HEK293 (cell line): Measurements from ENCODE around the gene PPM1F.

Source experiments
- BCL11A ChIP-seq: fragments of 450-650 bp; formaldehyde crosslinking; IDR thresholded peaks from 2 replicates; pipeline ENCODE4 v1.5.1; 2016; ENCODE audit warnings: low read depth, missing biosample characterization, missing genetic modification characterization
- EGR2 ChIP-seq: fragments of 450-650 bp; formaldehyde crosslinking; IDR thresholded peaks from 2 replicates; pipeline ENCODE4 v1.5.1; 2016; ENCODE audit warnings: low read depth, missing biosample characterization, missing genetic modification characterization
- ZBTB1 ChIP-seq: fragments of 450-650 bp; formaldehyde crosslinking; IDR thresholded peaks from 2 replicates; pipeline ENCODE4 v1.5.1; 2016; ENCODE audit warnings: missing biosample characterization, missing genetic modification characterization
- ZNF114 ChIP-seq: fragments of 450-650 bp; formaldehyde crosslinking; IDR thresholded peaks from 2 replicates; pipeline ENCODE4 v1.5.0; 2017; ENCODE audit warnings: missing biosample characterization, missing genetic modification characterization
- ZNF211 ChIP-seq: fragments of 450-650 bp; formaldehyde crosslinking; IDR thresholded peaks from 2 replicates; pipeline ENCODE4 v1.5.1; 2016; ENCODE audit warnings: low read depth, missing biosample characterization, missing genetic modification characterization
- ZNF404 ChIP-seq: fragments of 450-650 bp; formaldehyde crosslinking; IDR thresholded peaks from 2 replicates; pipeline ENCODE4 v1.5.1; 2017; ENCODE audit warnings: missing biosample characterization, missing genetic modification characterization
- TF ChIP-seq, protein P1 (sequence below): fragments of 450-650 bp; formaldehyde crosslinking; IDR thresholded peaks from 2 replicates; pipeline ENCODE4 v1.5.1; 2016; ENCODE audit warnings: missing biosample characterization, missing genetic modification characterization, low read depth
- TF ChIP-seq, protein P2 (sequence below): fragments of 450-650 bp; formaldehyde crosslinking; IDR thresholded peaks from 2 replicates; pipeline ENCODE4 v1.5.1; 2016; ENCODE audit warnings: missing biosample characterization, missing genetic modification characterization
- TF ChIP-seq, protein P3 (sequence below): sonication (generic); formaldehyde crosslinking; IDR thresholded peaks from 2 replicates; pipeline ENCODE4 v1.8.1; 2022; ENCODE audit warnings: mild to moderate bottlenecking, moderate library complexity, missing genetic modification reagents
- TF ChIP-seq, protein P4 (sequence below): fragments of 450-650 bp; formaldehyde crosslinking; IDR thresholded peaks from 2 replicates; pipeline ENCODE4 v1.5.1; 2016; ENCODE audit warnings: missing biosample characterization, missing genetic modification characterization
- TF ChIP-seq, protein P5 (sequence below): fragments of 450-650 bp; formaldehyde crosslinking; IDR thresholded peaks from 2 replicates; pipeline ENCODE4 v1.5.1; 2016; ENCODE audit warnings: missing biosample characterization, missing genetic modification characterization
- TF ChIP-seq, protein P6 (sequence below): fragments of 450-650 bp; formaldehyde crosslinking; IDR thresholded peaks from 2 replicates; pipeline ENCODE4 v1.5.1; 2016; ENCODE audit warnings: missing biosample characterization, missing genetic modification characterization

DNA sequence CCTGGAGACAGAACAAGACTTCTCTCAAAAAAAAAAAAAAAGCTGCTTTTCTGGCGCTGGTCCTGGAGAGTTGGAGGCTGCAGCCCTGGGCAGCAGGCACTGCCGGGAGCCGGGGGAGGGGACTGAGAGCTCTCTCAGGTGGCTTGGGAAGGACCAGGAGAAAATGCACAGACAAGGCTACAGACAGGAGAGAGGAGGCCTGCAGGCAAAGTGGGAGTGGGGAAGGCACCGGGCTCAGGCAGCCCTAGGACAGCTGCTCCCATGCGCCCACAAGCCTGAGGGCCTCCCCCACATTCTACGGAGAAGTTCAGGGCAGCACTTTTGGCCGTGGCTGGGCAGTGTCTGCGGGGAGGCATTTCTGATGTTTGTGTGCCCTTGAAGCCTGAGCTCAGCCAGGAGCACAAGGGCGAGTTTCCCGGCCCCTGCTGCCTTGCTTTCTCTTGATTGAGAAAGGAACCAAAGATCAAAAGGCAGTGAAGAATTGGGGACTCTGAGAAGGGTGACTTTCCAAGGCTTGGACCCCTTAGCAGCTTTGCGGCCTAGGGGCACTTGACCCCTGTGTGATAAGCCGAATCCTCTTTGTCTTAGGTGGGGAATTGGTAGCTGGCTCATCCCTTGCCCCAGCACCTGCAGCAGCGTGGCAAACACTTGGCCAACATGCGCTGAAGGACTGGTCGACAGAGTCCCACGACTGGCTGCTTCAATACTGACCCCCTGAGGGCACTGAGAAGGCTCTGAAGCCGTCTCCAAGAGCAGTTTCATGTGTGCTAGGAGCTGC is 35.3 kb downstream of the PPM1F start:
- TF ChIP-seq, protein P1, sequence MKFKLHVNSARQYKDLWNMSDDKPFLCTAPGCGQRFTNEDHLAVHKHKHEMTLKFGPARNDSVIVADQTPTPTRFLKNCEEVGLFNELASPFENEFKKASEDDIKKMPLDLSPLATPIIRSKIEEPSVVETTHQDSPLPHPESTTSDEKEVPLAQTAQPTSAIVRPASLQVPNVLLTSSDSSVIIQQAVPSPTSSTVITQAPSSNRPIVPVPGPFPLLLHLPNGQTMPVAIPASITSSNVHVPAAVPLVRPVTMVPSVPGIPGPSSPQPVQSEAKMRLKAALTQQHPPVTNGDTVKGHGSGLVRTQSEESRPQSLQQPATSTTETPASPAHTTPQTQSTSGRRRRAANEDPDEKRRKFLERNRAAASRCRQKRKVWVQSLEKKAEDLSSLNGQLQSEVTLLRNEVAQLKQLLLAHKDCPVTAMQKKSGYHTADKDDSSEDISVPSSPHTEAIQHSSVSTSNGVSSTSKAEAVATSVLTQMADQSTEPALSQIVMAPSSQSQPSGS: no peak
- TF ChIP-seq ZNF404 (tag by site-specific recombination) (no peak), BCL11A (tag by site-specific recombination) (no peak), EGR2 (tag by site-specific recombination) (peak; percentile 11; the same call in 1 of the 2 replicates), ZNF114 (no peak), ZNF211 (tag by site-specific recombination) (no peak), ZBTB1 (tag by site-specific recombination) (no peak)
- TF ChIP-seq, protein P2, sequence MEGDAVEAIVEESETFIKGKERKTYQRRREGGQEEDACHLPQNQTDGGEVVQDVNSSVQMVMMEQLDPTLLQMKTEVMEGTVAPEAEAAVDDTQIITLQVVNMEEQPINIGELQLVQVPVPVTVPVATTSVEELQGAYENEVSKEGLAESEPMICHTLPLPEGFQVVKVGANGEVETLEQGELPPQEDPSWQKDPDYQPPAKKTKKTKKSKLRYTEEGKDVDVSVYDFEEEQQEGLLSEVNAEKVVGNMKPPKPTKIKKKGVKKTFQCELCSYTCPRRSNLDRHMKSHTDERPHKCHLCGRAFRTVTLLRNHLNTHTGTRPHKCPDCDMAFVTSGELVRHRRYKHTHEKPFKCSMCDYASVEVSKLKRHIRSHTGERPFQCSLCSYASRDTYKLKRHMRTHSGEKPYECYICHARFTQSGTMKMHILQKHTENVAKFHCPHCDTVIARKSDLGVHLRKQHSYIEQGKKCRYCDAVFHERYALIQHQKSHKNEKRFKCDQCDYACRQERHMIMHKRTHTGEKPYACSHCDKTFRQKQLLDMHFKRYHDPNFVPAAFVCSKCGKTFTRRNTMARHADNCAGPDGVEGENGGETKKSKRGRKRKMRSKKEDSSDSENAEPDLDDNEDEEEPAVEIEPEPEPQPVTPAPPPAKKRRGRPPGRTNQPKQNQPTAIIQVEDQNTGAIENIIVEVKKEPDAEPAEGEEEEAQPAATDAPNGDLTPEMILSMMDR (tag by site-specific recombination): peak; percentile 30; the same call in 1 of the 2 replicates
- TF ChIP-seq, protein P3, sequence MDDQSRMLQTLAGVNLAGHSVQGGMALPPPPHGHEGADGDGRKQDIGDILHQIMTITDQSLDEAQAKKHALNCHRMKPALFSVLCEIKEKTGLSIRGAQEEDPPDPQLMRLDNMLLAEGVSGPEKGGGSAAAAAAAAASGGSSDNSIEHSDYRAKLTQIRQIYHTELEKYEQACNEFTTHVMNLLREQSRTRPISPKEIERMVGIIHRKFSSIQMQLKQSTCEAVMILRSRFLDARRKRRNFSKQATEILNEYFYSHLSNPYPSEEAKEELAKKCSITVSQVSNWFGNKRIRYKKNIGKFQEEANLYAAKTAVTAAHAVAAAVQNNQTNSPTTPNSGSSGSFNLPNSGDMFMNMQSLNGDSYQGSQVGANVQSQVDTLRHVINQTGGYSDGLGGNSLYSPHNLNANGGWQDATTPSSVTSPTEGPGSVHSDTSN: no peak
- TF ChIP-seq, protein P4, sequence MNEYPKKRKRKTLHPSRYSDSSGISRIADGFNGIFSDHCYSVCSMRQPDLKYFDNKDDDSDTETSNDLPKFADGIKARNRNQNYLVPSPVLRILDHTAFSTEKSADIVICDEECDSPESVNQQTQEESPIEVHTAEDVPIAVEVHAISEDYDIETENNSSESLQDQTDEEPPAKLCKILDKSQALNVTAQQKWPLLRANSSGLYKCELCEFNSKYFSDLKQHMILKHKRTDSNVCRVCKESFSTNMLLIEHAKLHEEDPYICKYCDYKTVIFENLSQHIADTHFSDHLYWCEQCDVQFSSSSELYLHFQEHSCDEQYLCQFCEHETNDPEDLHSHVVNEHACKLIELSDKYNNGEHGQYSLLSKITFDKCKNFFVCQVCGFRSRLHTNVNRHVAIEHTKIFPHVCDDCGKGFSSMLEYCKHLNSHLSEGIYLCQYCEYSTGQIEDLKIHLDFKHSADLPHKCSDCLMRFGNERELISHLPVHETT (tag by site-specific recombination): no peak
- TF ChIP-seq, protein P5, sequence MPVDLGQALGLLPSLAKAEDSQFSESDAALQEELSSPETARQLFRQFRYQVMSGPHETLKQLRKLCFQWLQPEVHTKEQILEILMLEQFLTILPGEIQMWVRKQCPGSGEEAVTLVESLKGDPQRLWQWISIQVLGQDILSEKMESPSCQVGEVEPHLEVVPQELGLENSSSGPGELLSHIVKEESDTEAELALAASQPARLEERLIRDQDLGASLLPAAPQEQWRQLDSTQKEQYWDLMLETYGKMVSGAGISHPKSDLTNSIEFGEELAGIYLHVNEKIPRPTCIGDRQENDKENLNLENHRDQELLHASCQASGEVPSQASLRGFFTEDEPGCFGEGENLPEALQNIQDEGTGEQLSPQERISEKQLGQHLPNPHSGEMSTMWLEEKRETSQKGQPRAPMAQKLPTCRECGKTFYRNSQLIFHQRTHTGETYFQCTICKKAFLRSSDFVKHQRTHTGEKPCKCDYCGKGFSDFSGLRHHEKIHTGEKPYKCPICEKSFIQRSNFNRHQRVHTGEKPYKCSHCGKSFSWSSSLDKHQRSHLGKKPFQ (tag by site-specific recombination): no peak
- TF ChIP-seq, protein P6, sequence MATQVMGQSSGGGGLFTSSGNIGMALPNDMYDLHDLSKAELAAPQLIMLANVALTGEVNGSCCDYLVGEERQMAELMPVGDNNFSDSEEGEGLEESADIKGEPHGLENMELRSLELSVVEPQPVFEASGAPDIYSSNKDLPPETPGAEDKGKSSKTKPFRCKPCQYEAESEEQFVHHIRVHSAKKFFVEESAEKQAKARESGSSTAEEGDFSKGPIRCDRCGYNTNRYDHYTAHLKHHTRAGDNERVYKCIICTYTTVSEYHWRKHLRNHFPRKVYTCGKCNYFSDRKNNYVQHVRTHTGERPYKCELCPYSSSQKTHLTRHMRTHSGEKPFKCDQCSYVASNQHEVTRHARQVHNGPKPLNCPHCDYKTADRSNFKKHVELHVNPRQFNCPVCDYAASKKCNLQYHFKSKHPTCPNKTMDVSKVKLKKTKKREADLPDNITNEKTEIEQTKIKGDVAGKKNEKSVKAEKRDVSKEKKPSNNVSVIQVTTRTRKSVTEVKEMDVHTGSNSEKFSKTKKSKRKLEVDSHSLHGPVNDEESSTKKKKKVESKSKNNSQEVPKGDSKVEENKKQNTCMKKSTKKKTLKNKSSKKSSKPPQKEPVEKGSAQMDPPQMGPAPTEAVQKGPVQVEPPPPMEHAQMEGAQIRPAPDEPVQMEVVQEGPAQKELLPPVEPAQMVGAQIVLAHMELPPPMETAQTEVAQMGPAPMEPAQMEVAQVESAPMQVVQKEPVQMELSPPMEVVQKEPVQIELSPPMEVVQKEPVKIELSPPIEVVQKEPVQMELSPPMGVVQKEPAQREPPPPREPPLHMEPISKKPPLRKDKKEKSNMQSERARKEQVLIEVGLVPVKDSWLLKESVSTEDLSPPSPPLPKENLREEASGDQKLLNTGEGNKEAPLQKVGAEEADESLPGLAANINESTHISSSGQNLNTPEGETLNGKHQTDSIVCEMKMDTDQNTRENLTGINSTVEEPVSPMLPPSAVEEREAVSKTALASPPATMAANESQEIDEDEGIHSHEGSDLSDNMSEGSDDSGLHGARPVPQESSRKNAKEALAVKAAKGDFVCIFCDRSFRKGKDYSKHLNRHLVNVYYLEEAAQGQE (tag by site-specific recombination): no peak
